HT1080 (cell line): ENCODE data around the gene NHLRC2. TPM values are rescaled to one million over a fixed set of nuclear protein-coding genes. Genes with fewer than 3 reads are reported as not detected.

ENCODE experiments used
- small RNA-seq: library from RNA; depleted of rRNA; stranded (forward); fragments of <200 nt; gene quantifications from one replicate; pipeline ENCODE3, GENCODE V24; 2014
- total RNA-seq: library from RNA; depleted of rRNA; stranded (reverse); fragments of >200 nt; shearing (Covaris generic); gene quantifications from 2 replicates; pipeline ENCODE4 v1.2.3, GENCODE V29; 2014; rRNA removed

Gene NHLRC2
- total RNA-seq, 1 experiment from 2014 or later, result 28.0 TPM

Small RNA genes lying within 50 kb of the gene (small RNA-seq; reads per million reads assigned to genes)
- gene RF00560, result not detected

Other genes with a start within 250 kb of the NHLRC2 start
- gene NRAP, start 190.6 kb upstream of the NHLRC2 start, total RNA-seq, result not detected in 2 replicates
- 28.7 and 32.0 TPM in 2 replicates for gene CASP7, start 174.7 kb upstream of the NHLRC2 start, total RNA-seq
- not detected in 2 replicates for gene PLEKHS1, start 103.0 kb upstream of the NHLRC2 start, total RNA-seq
- gene DCLRE1A, start 579 bp upstream of the NHLRC2 start, total RNA-seq, result 10.8 and 11.5 TPM in 2 replicates
- gene ADRB1, start 189.2 kb downstream of the NHLRC2 start, total RNA-seq, result 0.06 and 0.07 TPM in 2 replicates